ENCODE measurements around the gene ALDH4A1. TPM values are rescaled to one million over a fixed set of nuclear protein-coding genes. Genes with fewer than 3 reads are reported as not detected.
"Not testable (repeated sequence)": the region's sequence is repeated elsewhere in the genome, so short reads cannot be mapped to it uniquely, and the experiment has no call there.

Gene ALDH4A1
- total RNA-seq, 2 experiments from 2014 or later, result 4.5 to 5.8 TPM

DNA sequence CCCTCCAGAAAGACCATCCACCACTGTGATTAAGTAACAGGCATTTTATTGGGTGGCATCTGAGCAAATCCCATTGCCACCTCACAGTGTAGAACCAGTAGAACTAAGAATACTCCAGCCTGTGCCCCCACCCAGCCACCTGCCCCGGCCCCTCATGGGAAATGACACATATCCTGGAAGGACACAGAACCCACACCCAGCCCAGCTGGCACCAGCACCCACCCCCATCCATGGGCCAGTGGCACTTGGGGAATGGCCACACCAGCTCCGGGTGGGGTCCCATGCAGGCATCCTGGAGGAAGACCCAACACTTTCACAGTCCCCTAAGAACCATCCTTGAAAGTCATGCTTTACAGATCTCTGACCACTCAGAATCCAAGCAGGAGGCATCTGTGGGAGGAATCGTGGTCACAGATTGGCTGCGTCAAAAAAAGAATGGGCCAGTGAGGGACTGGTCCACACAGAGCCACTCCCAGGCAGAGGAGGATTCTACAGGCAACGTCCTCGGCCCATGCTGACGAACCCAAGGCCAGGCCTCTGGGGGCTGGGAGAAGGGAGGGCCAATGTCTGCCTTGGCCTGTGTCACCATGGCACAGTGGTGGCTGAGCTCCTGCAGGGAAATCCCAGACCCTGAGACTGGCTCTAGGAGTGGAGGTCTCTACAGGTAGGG is 30.8 kb downstream of the ALDH4A1 start:
- no peaks in the 10 kb centered on the region for H3K4me1 Mint-ChIP-seq
- H3K9me3 Mint-ChIP-seq (ENCODE audit: low read depth), result no peaks in the 10 kb centered on the region
- H3K27me3 Mint-ChIP-seq, result peaks cover 7% of the 10 kb centered on the region
- DNase-seq (no peak), ATAC-seq (no peak)
- no peak overlapping the region for H3K4me3 Mint-ChIP-seq
- CTCF ChIA-PET, result no interaction called here
- no peaks in the 10 kb centered on the region for H3K36me3 Mint-ChIP-seq
- H3K27ac Mint-ChIP-seq, result no peak overlapping the region

DNA sequence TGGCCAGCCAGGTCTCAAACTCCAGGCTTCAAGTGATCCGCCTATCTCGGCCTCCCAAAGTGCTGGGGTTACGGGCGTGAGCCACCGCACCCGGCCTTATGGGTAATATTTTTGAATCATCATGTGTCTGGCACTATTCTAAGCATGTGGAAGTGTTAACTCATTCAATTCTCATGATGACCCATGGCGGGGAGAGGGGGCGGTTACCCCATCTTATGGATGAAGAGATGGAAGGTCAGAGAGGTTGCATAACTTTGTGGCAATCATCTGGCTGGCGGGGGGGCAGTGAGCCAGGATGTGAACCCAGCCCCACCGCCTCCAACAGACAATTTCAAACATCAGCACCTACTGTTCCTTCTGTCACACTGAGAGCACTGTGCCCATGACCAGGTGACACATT is 31.4 kb downstream of the ALDH4A1 start:
- no peak overlapping the region for H3K4me3 Mint-ChIP-seq
- ATAC-seq, result no peak
- no peak for DNase-seq
- peaks cover 10% of the 10 kb centered on the region for H3K27me3 Mint-ChIP-seq
- H3K27ac Mint-ChIP-seq, result no peak overlapping the region
- H3K4me1 Mint-ChIP-seq, result no peaks in the 10 kb centered on the region
- no peaks in the 10 kb centered on the region for H3K36me3 Mint-ChIP-seq
- CTCF ChIA-PET, result no interaction called here
- H3K9me3 Mint-ChIP-seq (ENCODE audit: low read depth), result no peaks in the 10 kb centered on the region

DNA sequence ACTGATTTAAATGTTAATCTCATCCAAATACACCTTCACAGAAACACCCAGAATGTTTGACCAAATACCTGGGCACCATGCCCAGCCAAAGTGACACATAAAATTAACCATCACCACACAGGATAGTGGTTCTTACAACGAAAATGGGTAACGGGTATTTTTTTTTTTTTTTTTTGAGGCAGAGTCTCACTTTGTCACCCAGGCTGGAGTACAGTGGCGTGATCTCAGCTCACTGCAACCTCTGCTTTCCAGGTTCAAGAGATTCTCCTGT is 31.8 kb downstream of the ALDH4A1 start:
- H3K36me3 Mint-ChIP-seq; DNase-seq; H3K27ac Mint-ChIP-seq; ATAC-seq; H3K9me3 Mint-ChIP-seq (ENCODE audit: low read depth); H3K4me3 Mint-ChIP-seq; CTCF ChIA-PET; H3K4me1 Mint-ChIP-seq: not testable (repeated sequence)
- H3K27me3 Mint-ChIP-seq, result peaks cover 10% of the 10 kb centered on the region

DNA sequence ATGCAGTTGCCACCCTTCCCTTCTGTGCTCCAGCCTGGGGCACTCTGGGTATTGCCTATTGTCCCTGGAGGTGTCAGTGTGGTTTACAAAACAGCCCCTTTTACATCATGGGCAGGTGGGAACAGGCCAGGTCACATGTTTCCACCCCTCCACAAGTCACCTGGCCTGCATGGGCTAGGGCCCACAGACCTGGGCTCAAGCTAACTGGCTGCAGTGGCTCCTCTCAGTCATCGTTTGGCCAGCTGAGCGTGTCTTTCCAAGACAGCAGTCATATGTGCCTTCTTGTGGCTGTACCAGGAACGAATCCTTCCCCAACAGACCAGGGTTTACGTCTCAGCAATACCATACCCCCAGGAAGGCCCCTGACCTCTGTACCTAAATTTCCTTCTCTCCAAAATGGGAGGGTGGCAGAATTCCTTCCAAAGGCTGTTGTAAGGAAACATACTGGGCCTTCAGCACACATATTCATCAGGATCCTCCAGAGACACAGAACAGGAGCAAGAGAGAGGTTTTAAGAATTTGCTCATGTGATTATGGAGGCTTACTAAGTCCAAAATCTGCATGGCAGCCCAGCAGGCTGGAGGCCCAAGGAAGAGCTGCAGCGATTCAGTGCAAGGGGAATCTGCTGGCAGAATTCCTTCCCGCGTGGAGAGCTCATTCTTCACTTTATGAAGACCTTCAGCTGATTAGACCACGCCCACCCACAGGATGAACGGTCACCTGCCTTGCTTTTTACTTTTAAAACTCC is 32.3 kb downstream of the ALDH4A1 start:
- H3K9me3 Mint-ChIP-seq (ENCODE audit: low read depth), result no peaks in the 10 kb centered on the region
- H3K27ac Mint-ChIP-seq, result no peak overlapping the region
- CTCF ChIA-PET, result no interaction called here
- H3K4me3 Mint-ChIP-seq, result no peak overlapping the region
- H3K36me3 Mint-ChIP-seq, result no peaks in the 10 kb centered on the region
- DNase-seq, result no peak
- H3K27me3 Mint-ChIP-seq, result peaks cover 10% of the 10 kb centered on the region
- H3K4me1 Mint-ChIP-seq, result no peaks in the 10 kb centered on the region
- ATAC-seq, result no peak

DNA sequence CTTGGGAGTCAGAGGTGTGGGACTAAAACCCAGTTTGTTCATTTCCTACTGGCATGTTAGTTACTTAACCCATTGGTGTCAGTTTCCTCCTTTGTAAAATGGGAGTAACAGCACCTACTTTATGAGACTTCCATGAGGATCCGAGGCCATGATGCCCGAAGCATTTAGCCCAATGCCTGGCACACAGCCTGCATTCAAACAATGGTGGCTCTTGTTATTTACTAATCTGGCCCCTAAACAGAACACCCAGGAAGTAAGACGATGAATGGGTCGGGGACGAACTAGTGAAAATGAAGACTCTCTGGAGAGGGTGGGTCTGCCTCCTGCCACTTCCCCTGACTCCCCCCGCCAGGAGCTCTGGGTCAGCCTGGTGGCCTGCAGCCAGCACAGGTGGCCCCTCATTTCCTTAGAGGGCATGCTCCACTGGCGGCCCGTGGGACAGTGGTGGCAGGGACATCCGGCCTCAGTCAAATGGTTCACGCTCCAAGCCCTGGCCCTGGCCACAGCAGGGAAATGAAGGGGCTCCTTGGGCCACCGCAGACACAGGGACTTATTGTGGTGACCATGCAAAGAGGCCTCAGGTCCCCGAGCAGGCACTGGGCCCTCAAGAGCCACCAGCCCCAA is 33.4 kb downstream of the ALDH4A1 start:
- peaks cover 10% of the 10 kb centered on the region for H3K27me3 Mint-ChIP-seq
- no peaks in the 10 kb centered on the region for H3K4me1 Mint-ChIP-seq
- CTCF ChIA-PET, result no interaction called here
- DNase-seq, result no peak
- H3K9me3 Mint-ChIP-seq (ENCODE audit: low read depth), result no peaks in the 10 kb centered on the region
- no peak for ATAC-seq
- H3K27ac Mint-ChIP-seq, result no peak overlapping the region
- H3K36me3 Mint-ChIP-seq, result no peaks in the 10 kb centered on the region
- H3K4me3 Mint-ChIP-seq, result no peak overlapping the region

DNA sequence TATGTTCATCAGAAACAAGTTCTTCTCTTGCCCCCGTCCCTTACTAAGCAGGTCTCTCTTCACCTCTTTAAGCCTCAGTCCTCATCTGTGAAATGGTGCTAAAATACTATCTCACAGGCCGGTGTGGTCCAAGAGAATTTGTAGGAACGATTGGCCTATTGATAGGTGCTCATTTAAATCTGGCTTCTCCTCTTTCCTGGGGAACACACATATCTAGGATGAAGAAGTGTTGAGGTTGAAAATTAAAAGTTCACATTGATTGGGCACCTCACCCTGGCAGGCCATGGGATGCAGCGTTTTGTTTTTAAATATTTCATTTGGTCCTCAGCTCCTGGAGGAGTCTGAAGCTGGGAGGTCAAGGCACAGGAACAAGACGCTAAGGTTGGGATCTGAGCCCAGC is 34.0 kb downstream of the ALDH4A1 start:
- Mint-ChIP-seq H3K4me3 (no peak overlapping the region), H3K4me1 (no peaks in the 10 kb centered on the region), H3K27ac (no peak overlapping the region), H3K36me3 (no peaks in the 10 kb centered on the region), H3K9me3 (ENCODE audit: low read depth) (no peaks in the 10 kb centered on the region), H3K27me3 (peaks cover 10% of the 10 kb centered on the region)
- ATAC-seq, result no peak
- DNase-seq, result no peak
- CTCF ChIA-PET, result no interaction called here

DNA sequence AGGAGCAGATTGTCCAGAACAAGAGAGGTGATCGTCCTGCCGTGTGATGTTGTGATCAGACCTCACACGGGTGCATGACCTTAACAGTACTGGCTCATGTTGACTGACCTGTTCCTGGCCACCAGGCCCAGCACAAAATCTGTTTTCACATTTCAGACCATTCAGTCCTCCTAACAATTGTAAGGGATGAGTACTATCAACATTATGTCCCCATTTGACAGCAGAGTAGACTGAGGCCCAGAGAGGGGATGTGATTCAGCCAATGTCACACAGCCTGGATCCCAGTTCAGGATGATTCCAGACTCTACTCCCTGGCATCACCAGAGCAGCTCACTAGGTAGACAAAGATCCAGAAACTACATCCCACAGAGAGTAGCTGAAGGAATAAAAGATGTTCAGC is 35.5 kb downstream of the ALDH4A1 start:
- H3K27me3 Mint-ChIP-seq, result peaks cover 10% of the 10 kb centered on the region
- H3K36me3 Mint-ChIP-seq, result no peaks in the 10 kb centered on the region
- H3K4me3 Mint-ChIP-seq, result no peak overlapping the region
- CTCF ChIA-PET, result no interaction called here
- ATAC-seq (no peak), DNase-seq (no peak)
- H3K4me1 Mint-ChIP-seq, result no peaks in the 10 kb centered on the region
- H3K27ac Mint-ChIP-seq, result no peak overlapping the region
- H3K9me3 Mint-ChIP-seq (ENCODE audit: low read depth), result no peaks in the 10 kb centered on the region

DNA sequence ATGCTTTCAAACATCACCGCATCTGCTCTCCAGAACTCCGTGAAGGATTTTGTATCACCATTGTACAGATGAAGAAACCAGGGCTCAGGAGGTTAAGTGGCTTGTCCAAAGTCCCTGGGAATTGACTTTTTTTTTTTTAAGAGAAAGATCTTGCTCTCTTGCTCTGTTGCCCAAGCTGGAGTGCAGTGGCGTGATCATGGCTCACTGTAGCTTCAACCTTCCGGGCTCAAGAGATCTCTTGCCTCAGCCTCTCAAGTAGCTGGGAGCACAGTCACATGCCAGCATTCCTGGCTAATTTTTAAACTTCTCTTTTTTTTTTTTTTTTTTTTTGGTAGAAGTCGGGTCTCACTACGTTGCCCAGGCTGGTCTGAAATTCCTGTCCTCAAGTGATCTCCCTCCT is 36.0 kb downstream of the ALDH4A1 start:
- ATAC-seq (no peak), DNase-seq (no peak)
- no peaks in the 10 kb centered on the region for H3K9me3 Mint-ChIP-seq (ENCODE audit: low read depth)
- H3K27ac Mint-ChIP-seq, result no peak overlapping the region
- CTCF ChIA-PET, result no interaction called here
- peaks cover 10% of the 10 kb centered on the region for H3K27me3 Mint-ChIP-seq
- no peaks in the 10 kb centered on the region for H3K36me3 Mint-ChIP-seq
- no peak overlapping the region for H3K4me3 Mint-ChIP-seq
- no peaks in the 10 kb centered on the region for H3K4me1 Mint-ChIP-seq

DNA sequence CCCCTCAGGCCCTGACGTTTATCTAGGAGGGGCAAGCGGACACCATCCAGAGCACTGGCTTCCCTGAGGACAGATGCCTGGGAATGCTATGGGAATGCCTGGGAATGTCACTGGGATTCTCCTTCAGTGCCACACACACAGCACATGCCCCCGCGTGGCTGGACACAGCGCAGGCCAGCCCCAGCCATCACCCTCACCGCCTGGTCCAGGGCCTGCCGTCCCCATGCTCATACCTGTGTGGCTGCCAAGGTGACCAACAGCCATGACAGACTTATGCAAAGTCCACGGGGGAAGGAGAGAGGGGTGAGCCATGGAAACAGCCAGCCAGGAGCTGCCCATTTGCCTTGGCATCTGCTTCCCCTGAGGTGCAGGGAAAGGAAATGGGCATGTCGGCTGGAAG is 37.2 kb downstream of the ALDH4A1 start:
- ATAC-seq, result no peak
- Mint-ChIP-seq H3K4me1 (no peaks in the 10 kb centered on the region), H3K27ac (no peak overlapping the region), H3K4me3 (no peak overlapping the region), H3K27me3 (peaks cover 10% of the 10 kb centered on the region), H3K9me3 (ENCODE audit: low read depth) (no peaks in the 10 kb centered on the region), H3K36me3 (no peaks in the 10 kb centered on the region)
- CTCF ChIA-PET, result no interaction called here
- no peak for DNase-seq

DNA sequence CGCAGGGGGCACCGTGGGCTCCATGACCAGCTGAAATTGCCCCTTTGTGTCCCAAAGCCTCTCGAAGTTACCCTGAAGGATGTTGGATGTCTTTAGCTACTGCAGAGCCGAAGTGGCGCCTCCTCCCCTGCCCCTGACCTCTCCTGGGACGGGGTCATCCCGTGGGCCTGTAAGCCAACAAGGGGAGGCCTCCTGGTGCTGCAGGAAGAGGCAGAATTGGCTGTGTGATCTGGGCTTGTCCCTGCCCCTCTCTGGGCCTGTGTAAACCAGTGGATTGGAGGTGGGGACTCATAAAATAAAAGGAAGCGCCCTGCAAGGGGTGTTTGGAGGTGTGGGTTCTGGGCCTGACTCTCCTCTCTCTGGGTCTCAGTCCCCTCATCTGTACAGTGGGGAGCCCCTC is 40.8 kb downstream of the ALDH4A1 start:
- ATAC-seq (no peak), DNase-seq (no peak)
- H3K27ac Mint-ChIP-seq, result no peak overlapping the region
- peaks cover 4% of the 10 kb centered on the region for H3K27me3 Mint-ChIP-seq
- no peaks in the 10 kb centered on the region for H3K36me3 Mint-ChIP-seq
- H3K9me3 Mint-ChIP-seq (ENCODE audit: low read depth), result no peaks in the 10 kb centered on the region
- CTCF ChIA-PET, result interaction anchor here (1.8 to 2.9 kb wide), 2 partner anchors 13 to 22 kb away, joined by 5 to 11 read pairs; no protein-coding TSS in a partner anchor
- no peaks in the 10 kb centered on the region for H3K4me1 Mint-ChIP-seq
- no peak overlapping the region for H3K4me3 Mint-ChIP-seq

DNA sequence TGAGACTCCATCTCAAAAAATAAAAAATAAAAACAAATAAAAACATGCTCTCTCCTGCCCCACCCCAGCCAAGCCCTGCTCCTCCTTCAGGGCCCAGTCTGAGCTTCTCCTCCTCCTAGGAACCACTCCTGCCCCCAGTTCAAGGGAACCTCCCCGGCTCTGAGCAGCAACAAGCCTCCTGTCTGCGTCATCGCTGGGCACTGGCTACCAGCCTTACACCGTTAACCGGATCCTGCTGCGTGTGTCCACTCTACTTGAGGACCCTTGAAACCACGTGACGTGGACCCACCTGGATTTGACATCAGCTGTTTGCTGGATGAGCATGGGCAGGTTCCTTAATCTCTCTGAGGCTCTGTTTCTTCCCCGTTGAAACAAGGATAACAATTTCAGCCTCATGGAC is 41.3 kb downstream of the ALDH4A1 start:
- DNase-seq (no peak), ATAC-seq (no peak)
- Mint-ChIP-seq H3K4me3 (no peak overlapping the region), H3K27ac (no peak overlapping the region), H3K4me1 (no peaks in the 10 kb centered on the region), H3K36me3 (no peaks in the 10 kb centered on the region), H3K27me3 (peaks cover under 1% of the 10 kb centered on the region), H3K9me3 (ENCODE audit: low read depth) (no peaks in the 10 kb centered on the region)
- CTCF ChIA-PET, result interaction anchor here (1.8 to 2.9 kb wide), 2 partner anchors 14 to 22 kb away, joined by 5 to 11 read pairs; no protein-coding TSS in a partner anchor

DNA sequence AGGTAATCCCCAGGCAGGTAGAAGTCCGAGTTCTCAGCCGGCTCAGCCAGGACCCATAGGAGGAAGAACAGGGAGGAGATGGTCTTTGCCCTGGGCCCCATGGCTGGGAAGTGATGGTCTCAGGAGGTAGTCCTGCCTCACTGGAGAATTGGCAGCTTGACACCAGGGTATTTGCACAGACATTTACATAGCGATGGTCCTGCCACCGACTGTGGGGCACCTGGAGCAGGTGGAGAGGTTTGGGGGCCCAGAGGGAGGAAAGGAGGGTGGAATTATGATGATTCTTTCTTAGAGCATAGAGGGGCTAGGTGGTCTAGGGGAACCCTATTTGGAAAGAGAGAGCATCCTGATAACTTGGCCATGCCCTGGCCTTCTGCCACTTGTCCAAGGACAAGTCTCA is 42.8 kb downstream of the ALDH4A1 start, which contains the start of gene TAS1R2:
TAS1R2 (minus strand) TSS at position 101 of the 400 bp plus-strand sequence; CDS start at position 101, 0 bp downstream.
- ATAC-seq, result no peak
- DNase-seq, result no peak
- H3K27ac Mint-ChIP-seq, result no peak within 1 kb of the TSS
- H3K9me3 Mint-ChIP-seq (ENCODE audit: low read depth), result no peaks in the 10 kb centered on the region
- CTCF ChIA-PET, result no interaction called here
- no peak within 1 kb of the TSS for H3K4me3 Mint-ChIP-seq
- no peaks in the 10 kb centered on the region for H3K4me1 Mint-ChIP-seq
- no peaks in the 10 kb centered on the region for H3K36me3 Mint-ChIP-seq
- no peaks in the 10 kb centered on the region for H3K27me3 Mint-ChIP-seq

DNA sequence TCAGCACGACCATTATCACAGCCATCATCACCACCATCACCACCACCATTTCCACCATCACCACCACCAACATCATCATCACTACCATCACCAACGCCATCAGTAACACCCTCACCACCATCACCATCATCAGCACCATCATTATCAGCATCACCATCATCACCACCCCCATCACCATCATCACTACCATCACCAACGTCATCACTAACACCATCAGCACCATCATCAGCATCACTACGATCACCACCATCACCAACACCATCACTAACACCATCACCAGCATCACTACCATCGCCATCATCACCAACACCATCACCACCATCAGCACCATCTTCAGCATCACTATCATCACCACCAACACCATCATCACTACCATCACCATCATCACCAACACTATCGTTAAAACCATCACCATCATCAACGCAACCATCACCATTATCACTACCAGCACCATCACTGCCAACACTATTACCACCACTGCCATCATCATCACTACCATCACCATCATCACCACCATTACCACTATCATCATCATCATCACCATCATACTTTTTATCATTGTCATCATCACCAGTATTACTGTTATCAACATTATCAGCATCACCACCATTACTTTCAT is 44.2 kb downstream of the ALDH4A1 start:
- CTCF ChIA-PET, result no interaction called here
- ATAC-seq (no peak), DNase-seq (no peak)
- Mint-ChIP-seq H3K36me3 (no peaks in the 10 kb centered on the region), H3K27ac (no peak overlapping the region), H3K4me1 (no peaks in the 10 kb centered on the region), H3K9me3 (ENCODE audit: low read depth) (no peaks in the 10 kb centered on the region), H3K27me3 (no peaks in the 10 kb centered on the region), H3K4me3 (no peak overlapping the region)

DNA sequence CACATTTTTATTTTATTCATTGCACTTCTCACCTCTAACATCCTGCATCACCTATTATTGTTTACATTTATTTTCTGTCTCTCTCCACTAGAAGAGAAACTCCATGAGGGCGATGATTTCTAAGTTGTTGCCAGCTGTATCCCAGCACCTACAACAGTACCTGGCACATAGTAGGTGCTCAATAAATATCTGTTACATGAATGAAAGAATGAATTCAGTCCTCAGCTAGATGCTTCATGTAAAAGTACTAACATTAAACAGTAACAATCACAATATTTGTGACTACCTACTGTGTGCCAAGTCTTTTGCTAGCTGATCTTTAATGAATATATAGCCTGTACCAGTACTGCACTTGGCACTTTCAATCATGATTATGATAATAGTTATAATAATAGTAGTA is 45.9 kb downstream of the ALDH4A1 start:
- ATAC-seq (no peak), DNase-seq (no peak)
- Mint-ChIP-seq H3K9me3 (ENCODE audit: low read depth) (no peaks in the 10 kb centered on the region), H3K4me3 (no peak overlapping the region), H3K36me3 (no peaks in the 10 kb centered on the region), H3K4me1 (no peaks in the 10 kb centered on the region), H3K27me3 (no peaks in the 10 kb centered on the region), H3K27ac (no peak overlapping the region)
- CTCF ChIA-PET, result no interaction called here
